ENCODE measurements around the gene ARHGDIB. TPM values are rescaled to one million over a fixed set of nuclear protein-coding genes. Genes with fewer than 3 reads are reported as not detected.

Gene ARHGDIB
- total and polyA plus RNA-seq, 2 of the 13 experiments (the other 11 are each of a cell fraction or from before 2014, with no cell fraction given) = 0.11 to 0.87 TPM

GRCh38 chr12:14959916-14960496 is 1.4 kb downstream of the ARHGDIB start:
- CTCF ChIA-PET (ENCODE audit: low intra/inter-chr PET ratio, low total read pairs) = no interaction called here

More at GRCh38 chr12:14959916-14960496, 1.4 kb downstream of the ARHGDIB start:
- no peak for FAIRE-seq
- POLR2A ChIA-PET = no interaction called here
- in situ Hi-C loops (cut with HindIII; ENCODE audit: extremely low pct_ligation_motif_present, low pct_unique_long_range_greater_than_20kb) = no loop called here
- Histone ChIP-seq H3K27me3 (ENCODE audit: control insufficient read depth in 1 of 2, insufficient read depth in 2 of 2, low read length in 2 of 2) (no peaks in the 10 kb centered on the region), H3K27ac (ENCODE audit: extremely low read length, insufficient read depth, low read length) (no peak overlapping the region), H3K4me1 (ENCODE audit: insufficient read depth, low read length) (no peaks in the 10 kb centered on the region), H2AFZ (ENCODE audit: low read length) (no peak overlapping the region), H4K20me1 (ENCODE audit: insufficient read depth, low read length) (no peaks in the 10 kb centered on the region), H3K4me2 (ENCODE audit: low read depth, low read length) (no peak overlapping the region), H3K4me3 (replicated peaks in 1 of 3; ENCODE audit: insufficient read depth in 1 of 3, low read depth in 2 of 3, low read length in 3 of 3) (no peak overlapping the region), H3K79me2 (ENCODE audit: insufficient read depth, low read length) (no peaks in the 10 kb centered on the region), H3K9me3 (ENCODE audit: low read length) (no peaks in the 10 kb centered on the region), H3K36me3 (replicated peaks in 1 of 2; ENCODE audit: control insufficient read depth in 1 of 2, insufficient read depth in 2 of 2, low read length in 2 of 2) (no peaks in the 10 kb centered on the region), H3K9ac (ENCODE audit: insufficient read depth, low read depth, low read length) (no peak overlapping the region)
- no peak for DNase-seq (ENCODE audit: low spot score)
- TF ChIP-seq TFDP2 (CRISPR knock-in tag; IDR thresholded peaks at IDR 0.05) = no peak
- TF ChIP-seq ARHGAP35 (CRISPR knock-in tag; IDR thresholded peaks at IDR 0.05; ENCODE audit: borderline replicate concordance) = no peak
- TF ChIP-seq TBX3 (IDR thresholded peaks at IDR 0.05; ENCODE audit: borderline replicate concordance) = no peak
- TF ChIP-seq RBM22 (optimal IDR thresholded peaks at IDR 0.05; ENCODE audit: low read length) = no peak
- no peak for TF ChIP-seq HOMEZ (CRISPR knock-in tag; IDR thresholded peaks at IDR 0.05; ENCODE audit: low read depth)
- no peak for TF ChIP-seq CAMTA2 (CRISPR knock-in tag; IDR thresholded peaks at IDR 0.05; ENCODE audit: borderline replicate concordance)
- TF ChIP-seq ZNF101 (CRISPR knock-in tag; IDR thresholded peaks at IDR 0.05; ENCODE audit: borderline replicate concordance, low read depth) = no peak
- TF ChIP-seq ZNF34 (CRISPR knock-in tag; IDR thresholded peaks at IDR 0.05; ENCODE audit: borderline replicate concordance) = no peak
- TF ChIP-seq RAD21 (CRISPR knock-in tag; IDR thresholded peaks at IDR 0.05) = no peak
- no TSS peak for BruUV-seq (replicated peaks)
- ATAC-seq = no peak
- WGBS (ENCODE audit: low lambda C conversion rate) = 13% methylated on average over 4 of the region's 4 CpGs
- intact Hi-C loops (cut with micrococcal nuclease; ENCODE audit: unreplicated experiment) = no loop called here

All from HepG2 (cell line).